ENCODE data around the gene PCDHGB2.
"Not testable (repeated sequence)": the region's sequence is repeated elsewhere in the genome, so short reads cannot be mapped to it uniquely, and the experiment has no call there.

PCDHGB2 gene

GRCh38 chr5:141359790-141360426 is at the start of gene PCDHGB2:
PCDHGB2 (plus strand) TSS chr5:141359994; CDS start chr5:141360136, 142 bp downstream.
- no peak for DNase-seq (ENCODE audit: low read depth)

GRCh38 chr5:141313711-141314110 is 46.1 kb upstream of the PCDHGB2 start:
- DNase-seq (ENCODE audit: low read depth) = no peak

DNA sequence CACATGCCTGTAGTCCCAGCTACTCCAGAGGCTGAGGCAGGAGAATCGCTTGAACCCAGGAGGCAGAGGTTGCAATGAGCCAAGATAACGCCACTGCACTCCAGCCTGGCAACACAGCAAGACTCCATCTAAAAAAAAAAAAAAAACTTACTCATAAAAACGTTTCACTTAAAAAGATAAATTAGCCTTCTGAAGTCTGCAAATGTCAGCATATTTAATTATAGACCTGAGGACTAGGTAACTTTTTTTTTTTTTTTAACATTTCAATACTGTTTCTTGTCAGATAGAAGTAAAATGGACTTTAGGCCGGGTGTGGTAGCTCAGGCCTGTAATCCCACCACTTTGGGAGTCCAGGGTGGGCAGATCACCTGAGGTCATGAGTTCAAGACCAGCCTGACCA is 42.8 kb upstream of the PCDHGB2 start:
- DNase-seq (ENCODE audit: low read depth) = not testable (repeated sequence)

DNA sequence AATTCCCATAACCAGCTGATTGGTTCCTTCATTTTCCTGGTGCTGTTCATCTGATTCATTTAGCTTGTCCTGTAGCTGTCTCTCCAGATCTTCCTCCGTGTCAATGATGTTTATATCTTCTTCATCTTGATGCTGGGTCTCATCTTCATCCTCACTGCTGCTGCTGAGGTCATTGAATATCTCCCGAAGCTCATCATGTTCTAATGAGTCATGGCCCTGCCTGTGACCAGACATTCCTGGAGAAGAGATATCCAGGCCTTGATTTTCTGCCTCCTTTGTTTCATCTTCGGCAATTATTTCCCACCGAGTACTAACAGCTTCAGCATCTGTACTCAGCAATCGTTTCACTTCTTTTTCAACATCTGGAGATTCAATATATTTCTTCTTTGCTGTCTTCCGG is 40.6 kb upstream of the PCDHGB2 start:
- DNase-seq (ENCODE audit: low read depth) = no peak

GRCh38 chr5:141319699-141320098 is 40.1 kb upstream of the PCDHGB2 start:
- DNase-seq (ENCODE audit: low read depth) = no peak

- DNase-seq (ENCODE audit: low read depth) = peak; percentile 87
These were observed 39.3 kb upstream of the PCDHGB2 start, which contains the start of gene TAF7 for GRCh38 chr5:141320225-141321169. TAF7 (minus strand) TSS chr5:141320784; CDS start chr5:141320044, 740 bp downstream.

DNA sequence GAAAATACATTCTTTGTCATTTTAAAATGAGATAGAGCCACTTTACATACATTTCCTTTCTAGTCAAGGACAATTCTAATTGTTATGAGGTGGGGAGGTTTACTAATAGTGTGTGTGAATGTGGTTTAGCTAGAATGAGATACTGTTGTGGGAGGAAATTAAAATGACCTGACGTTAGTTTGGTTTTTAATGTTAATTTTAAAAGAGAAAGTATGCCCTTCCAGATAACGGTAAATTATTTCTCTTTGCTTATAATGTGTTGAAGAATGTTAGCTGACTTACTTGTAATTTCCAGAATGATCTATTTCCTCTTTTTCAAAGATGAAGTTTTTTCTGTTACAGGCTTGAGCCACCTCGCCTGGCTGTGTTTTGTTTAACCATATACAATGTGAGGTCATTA is 37.5 kb upstream of the PCDHGB2 start:
- DNase-seq (ENCODE audit: low read depth) = no peak

DNA sequence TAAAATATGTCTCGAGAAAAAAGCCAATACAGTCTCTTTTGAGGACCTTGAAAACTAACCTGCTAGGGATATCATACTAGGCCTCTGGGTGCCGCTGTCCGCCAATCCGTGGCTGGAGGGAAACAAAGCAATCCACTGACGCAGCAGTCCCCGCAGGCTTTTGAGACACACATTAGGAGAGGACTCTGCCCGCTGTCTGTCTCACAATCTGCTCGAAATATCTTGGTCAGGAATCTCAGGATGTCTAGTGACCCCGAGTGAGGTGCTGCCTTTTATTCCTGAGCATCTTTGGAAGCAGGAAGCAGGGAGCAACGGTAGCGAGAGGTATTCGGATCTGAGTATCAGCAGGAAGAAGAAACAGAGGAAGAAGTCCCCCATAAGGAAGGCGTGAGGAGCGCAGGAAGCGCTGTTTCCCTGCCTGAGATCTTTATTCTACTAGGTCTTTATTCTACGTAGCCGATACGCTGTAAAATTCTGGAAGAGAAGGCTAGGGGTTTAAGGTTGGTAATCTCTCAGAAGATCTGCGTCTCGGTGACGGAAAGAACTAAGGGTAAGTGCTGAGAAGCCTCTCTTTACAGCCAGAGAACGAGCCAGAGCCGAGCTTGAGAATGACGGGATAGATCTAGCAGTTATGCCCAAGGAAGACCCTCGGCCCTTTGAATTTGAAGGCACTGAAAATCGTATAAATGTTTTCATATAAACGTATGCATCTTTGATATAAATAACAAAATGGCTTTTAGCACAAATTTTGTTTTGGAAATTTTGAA is 33.5 kb upstream of the PCDHGB2 start:
- DNase-seq (ENCODE audit: low read depth) = peak; percentile 52

DNA sequence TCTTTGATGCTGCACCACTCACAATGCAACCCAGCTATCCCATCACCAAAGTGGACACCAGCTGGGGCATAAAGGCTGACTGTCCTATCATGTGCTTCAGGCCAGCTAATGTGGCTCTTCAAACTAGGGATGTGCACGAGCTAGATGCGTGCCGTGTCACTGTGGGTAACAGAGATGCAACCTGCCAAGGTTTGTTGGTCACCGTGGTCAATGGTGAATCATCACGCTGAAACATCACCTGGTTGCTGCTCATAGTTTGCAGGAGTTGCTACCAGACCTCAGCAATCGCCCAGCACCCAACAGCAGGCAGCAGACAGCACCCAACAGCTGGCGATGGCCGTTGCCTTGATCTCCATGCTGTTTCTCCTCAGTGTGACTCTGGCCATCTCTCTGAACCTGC is 31.6 kb upstream of the PCDHGB2 start:
- DNase-seq (ENCODE audit: low read depth) = no peak

GRCh38 chr5:141330299-141331080 is 29.3 kb upstream of the PCDHGB2 start, which contains the start of gene PCDHGA1:
PCDHGA1 (plus strand) TSS chr5:141330514.
- no peak for DNase-seq (ENCODE audit: low read depth)

- not testable (repeated sequence) for DNase-seq (ENCODE audit: low read depth)
These were observed 27.2 kb upstream of the PCDHGB2 start for GRCh38 chr5:141332571-141332970.

DNA sequence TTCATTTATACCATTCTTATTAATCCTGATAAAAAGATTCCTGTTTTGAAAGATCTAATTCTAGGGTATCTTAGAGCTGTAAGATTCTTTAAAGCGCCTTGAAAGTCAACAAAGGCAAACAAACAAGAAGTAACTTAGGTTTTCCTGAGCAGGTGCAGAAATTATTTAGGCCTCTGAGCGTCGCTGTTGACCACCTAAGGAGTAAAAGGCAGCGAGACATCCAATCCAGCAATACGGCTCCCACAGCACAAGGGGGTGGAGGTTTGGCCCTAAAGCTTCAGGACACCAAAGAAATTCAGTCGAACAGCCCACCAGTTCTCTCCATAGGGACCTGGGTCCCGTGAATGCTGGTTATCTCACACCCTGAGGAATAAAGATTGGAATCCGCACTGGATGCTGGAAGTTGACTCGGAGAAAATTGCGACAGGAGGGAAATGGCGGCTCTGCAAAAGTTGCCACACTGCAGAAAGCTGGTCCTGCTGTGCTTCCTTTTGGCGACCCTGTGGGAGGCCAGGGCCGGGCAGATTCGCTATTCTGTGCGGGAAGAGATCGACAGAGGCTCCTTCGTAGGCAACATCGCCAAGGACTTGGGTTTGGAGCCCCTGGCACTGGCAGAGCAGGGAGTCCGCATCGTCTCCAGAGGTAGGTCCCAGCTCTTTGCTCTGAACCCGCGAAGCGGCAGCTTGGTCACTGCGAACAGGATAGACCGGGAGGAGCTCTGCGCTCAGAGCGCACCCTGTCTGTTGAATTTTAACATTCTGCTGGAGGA is 21.1 kb upstream of the PCDHGB2 start, which contains the start of gene PCDHGA2:
Gene PCDHGA2 (plus strand): TSS at position 223 of the 769 bp plus-strand sequence.
- DNase-seq (ENCODE audit: low read depth) = no peak

GRCh38 chr5:141340781-141341354 is 18.9 kb upstream of the PCDHGB2 start:
- not testable (repeated sequence) for DNase-seq (ENCODE audit: low read depth)

DNA sequence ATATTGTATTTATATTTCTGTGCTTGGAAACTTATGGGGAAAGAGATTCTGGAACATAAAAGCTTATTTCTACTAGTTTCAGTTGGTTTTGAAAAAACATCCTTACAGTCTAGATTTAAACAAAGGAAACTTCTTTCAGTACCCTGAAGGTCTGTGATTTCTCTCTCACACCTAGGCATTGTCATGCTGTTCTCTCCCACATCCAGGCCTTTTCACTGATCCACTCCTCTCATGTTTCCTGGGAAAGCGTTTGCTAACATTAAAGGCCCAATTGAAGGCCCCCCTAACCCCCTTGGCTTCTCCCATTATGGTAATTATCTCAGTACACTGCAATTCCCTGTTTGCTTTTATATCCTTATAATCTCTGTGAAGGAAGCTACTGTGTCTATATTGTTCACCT is 17.0 kb upstream of the PCDHGB2 start:
- DNase-seq (ENCODE audit: low read depth) = no peak

DNA sequence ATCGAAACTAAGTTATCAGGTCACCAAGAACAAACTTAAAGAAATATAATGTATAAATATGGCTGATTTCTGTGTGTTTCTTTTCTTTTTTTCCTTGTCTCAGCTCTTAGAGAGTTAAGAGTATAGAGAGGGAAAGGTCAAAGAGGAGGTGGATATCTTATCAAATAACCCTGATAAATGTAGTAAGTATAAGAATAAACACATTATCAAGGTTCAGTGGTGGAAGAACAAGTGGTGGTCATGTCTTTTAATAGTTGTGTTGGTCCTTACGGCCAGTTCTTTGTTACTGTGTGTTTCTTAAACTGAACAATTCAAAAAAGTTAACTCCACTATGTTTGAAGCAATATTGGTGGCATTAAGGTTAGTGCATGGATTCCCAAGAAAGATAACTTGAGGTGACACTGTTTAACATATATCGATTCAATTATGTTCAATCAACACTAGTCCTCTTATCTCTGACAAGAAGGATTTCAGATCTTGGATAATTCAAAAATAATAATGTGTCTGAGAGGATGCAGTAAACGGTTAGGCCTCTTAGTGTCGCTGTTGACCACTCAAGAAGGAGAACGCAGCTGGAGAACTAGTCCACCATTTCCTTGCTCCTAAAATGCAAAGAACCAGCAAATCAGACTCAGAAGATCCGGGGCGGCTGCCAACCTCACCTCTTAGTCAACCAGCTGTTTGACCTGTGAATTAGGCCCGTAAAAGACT is 16.4 kb upstream of the PCDHGB2 start, which contains the start of gene PCDHGA3:
Gene PCDHGA3 (plus strand): TSS at position 588 of the 711 bp plus-strand sequence. CDS start 205 bp downstream, outside the sequence.
- no peak for DNase-seq (ENCODE audit: low read depth)

GRCh38 chr5:141343953-141344463 is 15.8 kb upstream of the PCDHGB2 start:
- no peak for DNase-seq (ENCODE audit: low read depth)

DNA sequence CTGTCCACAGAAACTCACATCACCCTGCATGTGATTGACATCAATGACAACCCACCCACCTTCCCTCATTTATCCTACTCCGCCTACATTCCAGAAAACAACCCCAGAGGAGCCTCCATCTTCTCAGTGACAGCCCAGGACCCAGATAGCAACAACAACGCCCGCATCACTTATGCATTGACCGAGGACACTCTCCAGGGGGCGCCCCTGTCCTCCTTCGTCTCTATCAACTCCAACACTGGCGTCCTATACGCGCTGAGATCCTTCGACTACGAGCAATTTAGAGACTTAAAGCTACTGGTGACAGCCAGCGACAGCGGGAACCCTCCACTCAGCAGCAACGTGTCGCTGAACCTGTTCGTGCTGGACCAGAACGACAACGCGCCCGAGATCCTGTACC is 14.5 kb upstream of the PCDHGB2 start:
- no peak for DNase-seq (ENCODE audit: low read depth)

DNA sequence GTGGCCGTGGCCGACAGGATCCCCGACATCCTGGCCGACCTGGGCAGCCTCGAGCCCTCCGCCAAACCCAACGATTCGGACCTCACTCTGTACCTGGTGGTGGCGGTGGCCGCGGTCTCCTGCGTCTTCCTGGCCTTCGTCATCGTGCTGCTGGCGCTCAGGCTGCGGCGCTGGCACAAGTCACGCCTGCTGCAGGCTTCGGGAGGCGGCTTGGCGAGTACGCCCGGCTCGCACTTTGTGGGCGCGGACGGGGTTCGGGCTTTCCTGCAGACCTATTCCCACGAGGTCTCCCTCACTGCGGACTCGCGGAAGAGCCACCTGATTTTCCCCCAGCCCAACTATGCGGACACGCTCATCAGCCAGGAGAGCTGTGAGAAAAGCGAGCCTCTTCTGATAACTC is 13.8 kb upstream of the PCDHGB2 start:
- DNase-seq (ENCODE audit: low read depth) = not testable (repeated sequence)
